HAP-1 (cell line): ENCODE data around the gene LTK.

Experiments used
- DNase-seq, 2 experiments: peaks; one replicate each; pipeline ENCODE4 v3.0.0-alpha.2; 2016 to 2020; ENCODE audit warnings: low spot score in 2 of 2
- H3K27me3 ChIP-seq: fragments of 250-450 bp; sonication (Bioruptor Pico); 2 replicates; pipeline ENCODE4 v1.5.1; 2020; ENCODE audit warnings: low read depth, mild to moderate bottlenecking, moderate library complexity
- H3K36me3 ChIP-seq: fragments of 250-450 bp; sonication (Bioruptor Pico); replicated peaks from 2 replicates; pipeline ENCODE4 v1.5.1; 2020; ENCODE audit warnings: mild to moderate bottlenecking
- H3K4me1 ChIP-seq: fragments of 250-450 bp; sonication (Bioruptor Pico); 2 replicates; pipeline ENCODE4 v1.5.1; 2020; ENCODE audit warnings: mild to moderate bottlenecking
- H3K4me3 ChIP-seq: fragments of 250-450 bp; sonication (Bioruptor Pico); 2 replicates; pipeline ENCODE4 v1.5.1; 2020; ENCODE audit warnings: mild to moderate bottlenecking, moderate library complexity
- H3K9me3 ChIP-seq: fragments of 250-450 bp; sonication (Bioruptor Pico); 2 replicates; pipeline ENCODE4 v1.5.1; 2020; ENCODE audit warnings: mild to moderate bottlenecking, moderate library complexity
- in situ Hi-C: fragments of 300-500 bp; cut with MboI; formaldehyde crosslinking; loops from 3 replicates; pipeline ENCODE4 v1.14.3; 2020; ENCODE audit warnings: low sequenced_read_pairs, inconsistent platforms, mixed read lengths

Gene LTK

GRCh38 chr15:41465822-41466421, 47.7 kb downstream of the LTK start:
- no peaks in the 10 kb centered on the region; the same call in 1 of the 2 replicates for H3K4me1 ChIP-seq
- H3K4me3 ChIP-seq = no peak overlapping the region
- in situ Hi-C loops = no loop called here
- H3K9me3 ChIP-seq = no peaks in the 10 kb centered on the region
- peak; percentile 36 to 45 for DNase-seq
- H3K36me3 ChIP-seq = peaks cover 45% of the 10 kb centered on the region
- no peaks in the 10 kb centered on the region for H3K27me3 ChIP-seq

GRCh38 chr15:41464889-41465580, 48.6 kb downstream of the LTK start:
- no peaks in the 10 kb centered on the region for H3K9me3 ChIP-seq
- H3K4me3 ChIP-seq = no peak overlapping the region
- peaks cover 40% of the 10 kb centered on the region for H3K36me3 ChIP-seq
- no peak for DNase-seq
- H3K4me1 ChIP-seq = no peaks in the 10 kb centered on the region; the same call in 1 of the 2 replicates
- no peaks in the 10 kb centered on the region for H3K27me3 ChIP-seq
- in situ Hi-C loops = no loop called here

GRCh38 chr15:41462084-41462795, 51.4 kb downstream of the LTK start:
- Histone ChIP-seq H3K4me1 (peaks cover 7% of the 10 kb centered on the region), H3K36me3 (peaks cover 49% of the 10 kb centered on the region), H3K27me3 (no peaks in the 10 kb centered on the region), H3K9me3 (no peaks in the 10 kb centered on the region), H3K4me3 (no peak overlapping the region)
- DNase-seq = no peak
- in situ Hi-C loops = no loop called here
